IMR-90 (cell line): Measurements from ENCODE around the gene CCDC120. TPM values are rescaled to one million over a fixed set of nuclear protein-coding genes. Genes with fewer than 3 reads are reported as not detected.

ENCODE experiments used
- ATAC-seq: fragments of 200-7000 bp; cut with Tn5 transposase; 2 replicates; pipeline ENCODE4 v1.9.1; 2020; ENCODE audit warnings: low read depth, mild to moderate bottlenecking, moderate library complexity
- BruUV-seq: library from RNA; stranded (reverse); fragments of 400-500 nt; replicated peaks from 2 replicates; lab custom pipeline; 2021; lab: Mats Ljungman, UMichigan
- CTCF ChIA-PET: fragments of 300-600 bp; formaldehyde crosslinking; extraction: SDS; loops from one replicate; lab custom pipeline; 2021; ENCODE audit warnings: antibody characterized with exemption; lab: Yijun Ruan, JAX
- POLR2A ChIA-PET: fragments of 300-600 bp; sonication (Branson Sonifier 250); formaldehyde crosslinking; loops from one replicate; lab custom pipeline; 2022; ENCODE audit warnings: antibody characterized with exemption; ENCODE audit not compliant: unreplicated experiment; lab: Charles Lee
- DNase-seq: peaks from one replicate; pipeline ENCODE4 v3.0.0; 2013
- H2AFZ ChIP-seq: replicated peaks from 2 replicates; pipeline ENCODE3; 2013; ENCODE audit warnings: low read length, mild to moderate bottlenecking; ENCODE audit not compliant: poor library complexity
- H2AK5ac ChIP-seq: 2 replicates; pipeline ENCODE4 v1.6.1; 2013; ENCODE audit warnings: low read depth, low read length, inconsistent platforms
- H2AK9ac ChIP-seq: replicated peaks from 2 replicates; pipeline ENCODE3; 2013; ENCODE audit warnings: mild to moderate bottlenecking, low read depth, low read length, moderate library complexity; ENCODE audit not compliant: poor library complexity
- H2BK120ac ChIP-seq: 2 replicates; pipeline ENCODE4 v1.6.1; 2013; ENCODE audit warnings: low read depth, low read length, inconsistent platforms
- H2BK15ac ChIP-seq: 3 replicates; pipeline ENCODE4 v1.6.1; 2013; ENCODE audit warnings: low read depth, low read length, inconsistent platforms
- H2BK20ac ChIP-seq: 2 replicates; pipeline ENCODE4 v1.6.1; 2013; ENCODE audit warnings: low read depth, mild to moderate bottlenecking, inconsistent platforms, low read length, moderate library complexity
- H2BK5ac ChIP-seq: 2 replicates; pipeline ENCODE4 v1.6.1; 2013; ENCODE audit warnings: mild to moderate bottlenecking, low read depth, low read length, inconsistent platforms; ENCODE audit not compliant: poor library complexity, severe bottlenecking
- H3K14ac ChIP-seq: replicated peaks from 2 replicates; pipeline ENCODE4 v1.6.1; 2013; ENCODE audit warnings: low read depth, low read length, inconsistent platforms
- H3K18ac ChIP-seq: 2 replicates; pipeline ENCODE4 v1.6.1; 2013; ENCODE audit warnings: low read depth, low read length, control low read depth
- H3K23ac ChIP-seq: 2 replicates; pipeline ENCODE4 v1.6.1; 2013; ENCODE audit warnings: low read depth, low read length, inconsistent platforms
- H3K27ac ChIP-seq: 2 replicates; pipeline ENCODE4 v1.5.1; 2013; ENCODE audit warnings: mild to moderate bottlenecking, control low read depth, low read length; ENCODE audit not compliant: insufficient read depth
- H3K27me3 ChIP-seq: 2 replicates; pipeline ENCODE4 v1.6.1; 2013; ENCODE audit warnings: low read length; ENCODE audit not compliant: control insufficient read depth, insufficient read depth
- H3K36me3 ChIP-seq: 2 replicates; pipeline ENCODE4 v1.6.1; 2013; ENCODE audit warnings: low read length, mixed read lengths; ENCODE audit not compliant: control insufficient read depth, insufficient read depth
- H3K4ac ChIP-seq: 2 replicates; pipeline ENCODE4 v1.6.1; 2013; ENCODE audit warnings: low read depth, low read length, inconsistent platforms
- H3K4me1 ChIP-seq: 2 replicates; pipeline ENCODE4 v1.6.1; 2013; ENCODE audit warnings: low read length, mixed read lengths; ENCODE audit not compliant: control insufficient read depth, insufficient read depth
- H3K4me2 ChIP-seq: 2 replicates; pipeline ENCODE4 v1.6.1; 2013; ENCODE audit warnings: low read depth, mild to moderate bottlenecking, control low read depth, low read length, moderate library complexity
- H3K4me3 ChIP-seq: 2 replicates; pipeline ENCODE4 v1.5.1; 2013; ENCODE audit warnings: low read depth, mild to moderate bottlenecking, control low read depth, low read length, moderate library complexity; ENCODE audit not compliant: insufficient read depth
- H3K56ac ChIP-seq: 2 replicates; pipeline ENCODE4 v1.6.1; 2013; ENCODE audit warnings: low read length, inconsistent platforms; ENCODE audit not compliant: insufficient read depth; ENCODE audit errors: extremely low read depth
- H3K79me1 ChIP-seq, 2 experiments: 2 replicates each; pipeline ENCODE4 v1.6.1; 2013; ENCODE audit warnings: low read length in 2 of 2, inconsistent platforms in 1 of 2, low read depth in 1 of 2
- H3K9ac ChIP-seq: 2 replicates; pipeline ENCODE4 v1.6.1; 2013; ENCODE audit warnings: low read depth, low read length, control low read depth
- H3K9me1 ChIP-seq: 2 replicates; pipeline ENCODE4 v1.6.1; 2013; ENCODE audit warnings: low read length, inconsistent platforms; ENCODE audit not compliant: insufficient read depth
- H3K9me3 ChIP-seq: 2 replicates; pipeline ENCODE4 v1.6.1; 2013; ENCODE audit warnings: low read length; ENCODE audit not compliant: control insufficient read depth, insufficient read depth
- H4K20me1 ChIP-seq: 2 replicates; pipeline ENCODE4 v1.6.1; 2013; ENCODE audit warnings: low read length, inconsistent platforms; ENCODE audit not compliant: insufficient read depth
- H4K5ac ChIP-seq: 2 replicates; pipeline ENCODE4 v1.6.1; 2013; ENCODE audit warnings: mild to moderate bottlenecking, low read depth, low read length, control low read depth
- H4K8ac ChIP-seq, 2 experiments: 2 replicates each; pipeline ENCODE4 v1.6.1; 2013; ENCODE audit warnings: low read depth in 2 of 2, low read length in 2 of 2, control low read depth in 1 of 2, inconsistent platforms in 1 of 2
- H4K91ac ChIP-seq: 2 replicates; pipeline ENCODE4 v1.6.1; 2013; ENCODE audit warnings: low read depth, low read length, inconsistent platforms; ENCODE audit not compliant: insufficient read depth
- BHLHE40 ChIP-seq: fragments of 150-350 bp; IDR thresholded peaks from 2 replicates; pipeline ENCODE4 v1.6.1; 2016; ENCODE audit warnings: mild to moderate bottlenecking, low read depth, low read length
- CEBPB ChIP-seq: IDR thresholded peaks from 2 replicates; pipeline ENCODE4 v1.6.1; 2012; ENCODE audit warnings: low read depth, low read length, improper control_type of control experiment
- CHD1 ChIP-seq: IDR thresholded peaks from 2 replicates; pipeline ENCODE4 v1.6.1; 2012; ENCODE audit warnings: low read depth, low read length, improper control_type of control experiment
- CTCF ChIP-seq: conservative IDR thresholded peaks from 2 replicates; pipeline ENCODE4 v1.5.1; 2012; ENCODE audit warnings: mild to moderate bottlenecking, low read depth, low read length, improper control_type of control experiment
- ELK1 ChIP-seq: fragments of 150-350 bp; IDR thresholded peaks from 2 replicates; pipeline ENCODE4 v1.6.1; 2016; ENCODE audit warnings: low read depth, mild to moderate bottlenecking, low read length, moderate library complexity, borderline replicate concordance
- FOS ChIP-seq: fragments of 150-350 bp; IDR thresholded peaks from 2 replicates; pipeline ENCODE4 v1.6.1; 2016; ENCODE audit warnings: low read depth, low read length
- MAFK ChIP-seq: IDR thresholded peaks from 2 replicates; pipeline ENCODE4 v1.6.1; 2012; ENCODE audit warnings: low read depth, low read length, improper control_type of control experiment
- MAZ ChIP-seq: IDR thresholded peaks from 2 replicates; pipeline ENCODE4 v1.6.1; 2012; ENCODE audit warnings: low read depth, mild to moderate bottlenecking, low read length, improper control_type of control experiment, moderate library complexity, borderline replicate concordance
- MXI1 ChIP-seq: IDR thresholded peaks from 2 replicates; pipeline ENCODE4 v1.6.1; 2012; ENCODE audit warnings: low read depth, mild to moderate bottlenecking, low read length, moderate library complexity, borderline replicate concordance
- NFE2L2 ChIP-seq: fragments of 150-350 bp; IDR thresholded peaks from 2 replicates; pipeline ENCODE4 v1.6.1; 2016; ENCODE audit warnings: low read depth, mild to moderate bottlenecking, low read length
- POLR2A ChIP-seq: IDR thresholded peaks from 2 replicates; pipeline ENCODE4 v1.6.1; 2012; ENCODE audit warnings: mild to moderate bottlenecking, low read depth, low read length
- RAD21 ChIP-seq: IDR thresholded peaks from 2 replicates; pipeline ENCODE4 v1.6.1; 2012; ENCODE audit warnings: low read length, improper control_type of control experiment
- RCOR1 ChIP-seq: IDR thresholded peaks from 2 replicates; pipeline ENCODE4 v1.6.1; 2012; ENCODE audit warnings: mild to moderate bottlenecking, low read length, improper control_type of control experiment; ENCODE audit not compliant: insufficient replicate concordance
- RFX5 ChIP-seq: IDR thresholded peaks from 2 replicates; pipeline ENCODE4 v1.8.0; 2012; ENCODE audit warnings: low read depth, mild to moderate bottlenecking, low read length, moderate library complexity
- SMC3 ChIP-seq: fragments of 150-350 bp; IDR thresholded peaks from 2 replicates; pipeline ENCODE4 v1.6.1; 2016; ENCODE audit warnings: low read depth, mild to moderate bottlenecking, antibody characterized with exemption, low read length, moderate library complexity
- WGBS, 2 experiments: methylation state at CpG; one replicate each; pipeline versions ENCODE4 v1.1.5 to v1.1.7; 2013; ENCODE audit warnings: missing lambda C conversion rate in 2 of 2; ENCODE audit not compliant: insufficient read length in 1 of 2; ENCODE audit errors: extremely low coverage in 2 of 2; 5-methylcytosine and 5-hydroxymethylcytosine counted together
- dilution Hi-C: fragments of 300-500 bp; cut with HindIII; formaldehyde crosslinking; loops from one replicate; pipeline ENCODE4 v1.14.3; 2018; ENCODE audit warnings: low sequenced_read_pairs; ENCODE audit not compliant: unreplicated experiment
- in situ Hi-C: fragments of 300-500 bp; cut with MboI; formaldehyde crosslinking; loops from 3 replicates; pipeline ENCODE4 v1.14.3; 2019; ENCODE audit warnings: low sequenced_read_pairs, inconsistent platforms, mixed read lengths
- intact Hi-C: fragments of 100-400 bp; cut with micrococcal nuclease; formaldehyde crosslinking; loops from 2 replicates; pipeline ENCODE4 v1.10.0; 2022
- polyA plus RNA-seq, 3 experiments: library from polyadenylated mRNA; depleted of rRNA; stranded (reverse); fragments of >200 nt; gene quantifications; 2 replicates each; pipeline ENCODE4 v1.2.3, GENCODE V29; 2012; ENCODE audit warnings: low replicate concordance in 1 of 3
- total RNA-seq: library from RNA; depleted of rRNA; stranded (reverse); fragments of >200 nt; gene quantifications from 2 replicates; pipeline ENCODE4 v1.2.3, GENCODE V29; 2012
- TF ChIP-seq, protein P1 (sequence below): fragments of 150-350 bp; IDR thresholded peaks from 2 replicates; pipeline ENCODE4 v1.6.1; 2017; ENCODE audit warnings: mild to moderate bottlenecking, antibody characterized with exemption, low read length, low read depth

The CCDC120 gene
- total and polyA plus RNA-seq, 2 of the 4 experiments (the other 2 are of a cell fraction): 0.18 to 2.0 TPM

DNA sequence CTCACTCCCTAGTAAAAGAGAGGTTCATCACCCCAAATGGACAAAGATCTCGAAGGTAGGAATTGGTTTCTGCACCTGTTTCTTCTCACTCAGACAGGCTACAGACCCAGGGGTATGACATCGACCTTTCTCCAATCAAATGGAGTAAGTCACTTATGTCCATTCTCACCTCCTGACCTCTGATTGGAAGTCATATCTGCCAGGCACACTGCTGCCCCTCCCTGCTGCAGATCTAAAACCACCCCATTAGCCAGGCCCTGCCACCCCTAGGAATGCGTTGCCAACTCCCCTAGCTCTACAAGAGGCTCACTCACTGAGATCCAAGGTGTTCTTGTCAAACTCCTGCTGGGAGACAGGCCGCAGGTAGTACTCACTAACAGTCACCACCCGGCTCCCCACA is 57.9 kb downstream of the CCDC120 start:
- H3K9me1 ChIP-seq: no peaks in the 10 kb centered on the region
- H2BK120ac ChIP-seq: no peak overlapping the region
- no peak overlapping the region for H3K9ac ChIP-seq
- H3K23ac ChIP-seq: no peak overlapping the region
- dilution Hi-C loops (no loop called here), intact Hi-C loops (no loop called here), in situ Hi-C loops (no loop called here)
- no peak overlapping the region for H2BK5ac ChIP-seq
- H3K27me3 ChIP-seq: no peaks in the 10 kb centered on the region
- H3K4ac ChIP-seq: no peak overlapping the region
- H3K18ac ChIP-seq: no peak overlapping the region
- H2AK9ac ChIP-seq: no peak overlapping the region
- peaks cover 20% of the 10 kb centered on the region for H3K36me3 ChIP-seq
- no peaks in the 10 kb centered on the region for H4K20me1 ChIP-seq
- H3K27ac ChIP-seq: no peak overlapping the region
- no peak overlapping the region for H4K5ac ChIP-seq
- CTCF ChIA-PET: no interaction called here
- BruUV-seq: no TSS peak
- H3K4me2 ChIP-seq: no peak overlapping the region
- no peak overlapping the region for H3K4me3 ChIP-seq
- no peak overlapping the region for H3K56ac ChIP-seq
- no peaks in the 10 kb centered on the region for H3K9me3 ChIP-seq
- no CpG with 5 or more reads among the region's 5 CpGs for WGBS, 2 experiments
- H3K14ac ChIP-seq: no peak overlapping the region
- no peak overlapping the region for H4K91ac ChIP-seq
- no peak overlapping the region for H2BK20ac ChIP-seq
- POLR2A ChIA-PET: no interaction called here
- ATAC-seq (no peak), DNase-seq (no peak)
- 0 out of 4 replicates have a peak, but pooled peaks cover 0 to 3% of the 10 kb centered on the region in 2 experiments for H3K79me1 ChIP-seq
- H4K8ac ChIP-seq: no peak overlapping the region
- H2AFZ ChIP-seq: no peak overlapping the region
- TF ChIP-seq NFE2L2: no peak
- no peak for TF ChIP-seq RAD21
- no peak for TF ChIP-seq SMC3
- TF ChIP-seq BHLHE40: no peak
- TF ChIP-seq CEBPB: no peak
- no peak for TF ChIP-seq MXI1
- TF ChIP-seq ELK1: no peak
- no peak for TF ChIP-seq MAFK
- TF ChIP-seq CTCF: no peak
- TF ChIP-seq POLR2A: no peak
- TF ChIP-seq RFX5: no peak
- TF ChIP-seq MAZ: no peak
- no peak for TF ChIP-seq FOS
- TF ChIP-seq CHD1: no peak
- TF ChIP-seq, protein P1, sequence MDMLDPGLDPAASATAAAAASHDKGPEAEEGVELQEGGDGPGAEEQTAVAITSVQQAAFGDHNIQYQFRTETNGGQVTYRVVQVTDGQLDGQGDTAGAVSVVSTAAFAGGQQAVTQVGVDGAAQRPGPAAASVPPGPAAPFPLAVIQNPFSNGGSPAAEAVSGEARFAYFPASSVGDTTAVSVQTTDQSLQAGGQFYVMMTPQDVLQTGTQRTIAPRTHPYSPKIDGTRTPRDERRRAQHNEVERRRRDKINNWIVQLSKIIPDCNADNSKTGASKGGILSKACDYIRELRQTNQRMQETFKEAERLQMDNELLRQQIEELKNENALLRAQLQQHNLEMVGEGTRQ: no peak
- TF ChIP-seq RCOR1: no peak
- no peak overlapping the region for H2BK15ac ChIP-seq
- no peaks in the 10 kb centered on the region for H3K4me1 ChIP-seq
- no peak overlapping the region for H2AK5ac ChIP-seq
